Tibial nerve (tissue), 3 donors: ENCODE results near the gene NUDT11.
"Not testable (repeated sequence)": the region's sequence is repeated elsewhere in the genome, so short reads cannot be mapped to it uniquely, and the experiment has no call there.

Source experiments
- POLR2A ChIP-seq, 2 donors: fragments of 450-650 bp; IDR thresholded peaks; one replicate each; pipeline ENCODE4 v1.6.1; 2017; ENCODE audit warnings: antibody characterized with exemption in 2 of 2, mild to moderate bottlenecking in 2 of 2, moderate library complexity in 2 of 2
- TF ChIP-seq, protein P1 (sequence below), 5 experiments: fragments of 200-600 bp in 3 of 5; fragments of 450-650 bp in 2 of 5; sonication (generic) in 3 of 5; IDR thresholded peaks; one replicate each; pipeline ENCODE4 v1.5.1; 2016 to 2019; ENCODE audit warnings: antibody characterized with exemption in 5 of 5, mild to moderate bottlenecking in 3 of 5, moderate library complexity in 2 of 5

DNA sequence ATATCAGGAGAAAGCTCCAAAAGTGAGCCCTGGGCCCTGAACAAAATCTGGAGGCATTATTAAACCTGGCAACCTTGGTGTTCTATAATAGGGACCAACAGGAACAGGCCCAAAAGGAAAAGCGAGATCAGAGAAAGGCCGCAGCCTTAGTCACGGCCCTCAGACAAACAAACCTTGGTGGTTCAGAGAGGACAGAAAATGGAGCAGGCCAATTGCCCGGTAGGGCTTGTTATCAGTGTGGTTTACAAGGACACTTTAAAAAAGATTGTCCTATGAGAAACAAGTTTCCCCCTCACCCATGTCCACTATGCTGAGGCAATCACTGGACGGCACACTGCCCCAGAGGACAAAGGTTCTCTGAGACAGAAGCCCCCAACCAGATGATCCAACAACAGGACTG lies 14.0 kb downstream of the NUDT11 start:
- TF ChIP-seq, protein P1, sequence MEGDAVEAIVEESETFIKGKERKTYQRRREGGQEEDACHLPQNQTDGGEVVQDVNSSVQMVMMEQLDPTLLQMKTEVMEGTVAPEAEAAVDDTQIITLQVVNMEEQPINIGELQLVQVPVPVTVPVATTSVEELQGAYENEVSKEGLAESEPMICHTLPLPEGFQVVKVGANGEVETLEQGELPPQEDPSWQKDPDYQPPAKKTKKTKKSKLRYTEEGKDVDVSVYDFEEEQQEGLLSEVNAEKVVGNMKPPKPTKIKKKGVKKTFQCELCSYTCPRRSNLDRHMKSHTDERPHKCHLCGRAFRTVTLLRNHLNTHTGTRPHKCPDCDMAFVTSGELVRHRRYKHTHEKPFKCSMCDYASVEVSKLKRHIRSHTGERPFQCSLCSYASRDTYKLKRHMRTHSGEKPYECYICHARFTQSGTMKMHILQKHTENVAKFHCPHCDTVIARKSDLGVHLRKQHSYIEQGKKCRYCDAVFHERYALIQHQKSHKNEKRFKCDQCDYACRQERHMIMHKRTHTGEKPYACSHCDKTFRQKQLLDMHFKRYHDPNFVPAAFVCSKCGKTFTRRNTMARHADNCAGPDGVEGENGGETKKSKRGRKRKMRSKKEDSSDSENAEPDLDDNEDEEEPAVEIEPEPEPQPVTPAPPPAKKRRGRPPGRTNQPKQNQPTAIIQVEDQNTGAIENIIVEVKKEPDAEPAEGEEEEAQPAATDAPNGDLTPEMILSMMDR (IDR thresholded peaks at IDR 0.05): not testable (repeated sequence)
- not testable (repeated sequence) for TF ChIP-seq POLR2A (IDR thresholded peaks at IDR 0.05)
